ENCODE measurements around the gene PAM16. TPM values are rescaled to one million over a fixed set of nuclear protein-coding genes. Genes with fewer than 3 reads are reported as not detected.
"Not testable (repeated sequence)": the region's sequence is repeated elsewhere in the genome, so short reads cannot be mapped to it uniquely, and the experiment has no call there.

PAM16 gene
- polyA plus RNA-seq, 12 donors, result 16.3 to 28.6 (median 20.4) TPM; not detected in 2

DNA sequence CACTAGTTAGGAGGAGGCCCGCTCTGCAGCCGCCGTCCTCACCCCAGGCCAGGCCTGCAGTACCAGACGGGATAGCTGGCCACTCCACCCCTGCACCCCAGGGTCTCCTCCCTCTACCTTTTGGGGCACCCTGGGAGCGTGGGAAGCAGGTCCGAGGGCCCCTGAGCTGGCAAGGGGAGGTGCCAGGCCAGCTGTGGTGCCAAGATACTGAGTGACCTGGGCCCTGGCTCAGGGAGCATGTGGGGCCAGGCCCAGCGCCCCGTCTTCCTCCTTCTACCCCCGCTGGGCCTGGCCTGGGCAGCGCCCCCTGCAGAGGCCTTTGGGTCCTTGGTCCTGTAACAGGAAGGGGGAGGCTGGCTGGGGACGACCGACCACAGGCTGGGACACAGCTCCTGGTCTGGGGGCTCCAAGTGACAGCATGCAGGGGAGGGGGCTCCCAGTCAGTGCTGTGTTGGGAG lies 13.0 kb downstream of the PAM16 start:
- no peak for DNase-seq

DNA sequence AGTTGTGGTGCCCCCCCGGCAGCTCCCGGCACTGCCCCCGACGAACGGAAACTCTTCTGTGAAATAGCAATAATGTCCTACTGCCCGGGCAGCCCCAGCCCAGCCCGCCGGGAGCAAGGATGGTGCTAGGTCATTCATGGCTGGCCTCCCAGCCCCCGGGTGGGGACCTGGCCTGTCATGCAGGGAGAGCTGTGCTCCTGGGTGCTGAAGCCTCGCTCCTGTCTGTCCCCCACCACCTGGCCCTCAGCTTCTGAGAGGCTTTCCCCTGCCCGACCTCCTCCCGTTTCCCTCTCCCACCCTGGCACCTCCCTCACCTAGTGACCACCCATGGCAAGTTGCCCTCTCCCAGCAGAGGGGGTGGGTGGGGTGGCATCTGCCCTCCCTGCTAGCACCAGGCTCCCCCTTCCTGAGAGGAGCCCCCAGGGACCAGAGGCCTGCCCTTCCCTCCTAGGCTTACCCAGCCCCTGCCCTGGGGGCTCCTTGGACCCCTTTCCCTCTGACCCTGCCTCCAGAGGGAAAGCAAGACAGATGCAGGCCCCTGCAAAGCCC lies 13.5 kb downstream of the PAM16 start:
- no peak for DNase-seq

DNA sequence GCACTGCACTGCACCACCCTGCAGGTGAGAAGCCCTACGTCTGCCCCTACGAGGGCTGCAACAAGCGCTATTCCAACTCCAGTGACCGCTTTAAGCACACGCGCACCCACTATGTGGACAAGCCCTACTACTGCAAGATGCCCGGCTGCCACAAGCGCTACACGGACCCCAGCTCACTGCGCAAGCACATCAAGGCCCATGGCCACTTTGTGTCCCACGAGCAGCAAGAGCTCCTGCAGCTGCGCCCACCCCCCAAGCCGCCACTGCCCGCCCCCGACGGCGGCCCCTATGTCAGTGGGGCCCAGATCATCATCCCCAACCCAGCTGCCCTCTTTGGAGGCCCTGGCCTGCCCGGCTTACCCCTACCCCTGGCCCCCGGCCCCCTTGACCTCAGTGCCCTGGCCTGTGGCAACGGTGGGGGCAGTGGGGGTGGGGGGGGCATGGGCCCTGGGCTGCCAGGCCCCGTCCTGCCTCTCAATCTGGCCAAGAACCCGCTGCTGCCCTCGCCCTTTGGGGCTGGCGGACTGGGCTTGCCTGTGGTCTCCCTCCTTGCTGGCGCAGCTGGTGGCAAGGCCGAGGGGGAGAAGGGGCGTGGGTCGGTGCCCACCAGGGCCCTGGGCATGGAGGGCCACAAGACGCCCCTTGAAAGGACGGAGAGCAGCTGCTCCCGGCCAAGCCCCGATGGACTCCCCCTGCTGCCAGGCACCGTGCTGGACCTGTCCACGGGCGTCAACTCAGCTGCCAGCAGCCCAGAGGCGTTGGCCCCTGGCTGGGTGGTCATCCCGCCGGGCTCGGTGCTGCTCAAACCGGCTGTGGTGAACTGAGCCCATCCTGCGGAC lies 14.2 kb downstream of the PAM16 start:
- no peak for DNase-seq

DNA sequence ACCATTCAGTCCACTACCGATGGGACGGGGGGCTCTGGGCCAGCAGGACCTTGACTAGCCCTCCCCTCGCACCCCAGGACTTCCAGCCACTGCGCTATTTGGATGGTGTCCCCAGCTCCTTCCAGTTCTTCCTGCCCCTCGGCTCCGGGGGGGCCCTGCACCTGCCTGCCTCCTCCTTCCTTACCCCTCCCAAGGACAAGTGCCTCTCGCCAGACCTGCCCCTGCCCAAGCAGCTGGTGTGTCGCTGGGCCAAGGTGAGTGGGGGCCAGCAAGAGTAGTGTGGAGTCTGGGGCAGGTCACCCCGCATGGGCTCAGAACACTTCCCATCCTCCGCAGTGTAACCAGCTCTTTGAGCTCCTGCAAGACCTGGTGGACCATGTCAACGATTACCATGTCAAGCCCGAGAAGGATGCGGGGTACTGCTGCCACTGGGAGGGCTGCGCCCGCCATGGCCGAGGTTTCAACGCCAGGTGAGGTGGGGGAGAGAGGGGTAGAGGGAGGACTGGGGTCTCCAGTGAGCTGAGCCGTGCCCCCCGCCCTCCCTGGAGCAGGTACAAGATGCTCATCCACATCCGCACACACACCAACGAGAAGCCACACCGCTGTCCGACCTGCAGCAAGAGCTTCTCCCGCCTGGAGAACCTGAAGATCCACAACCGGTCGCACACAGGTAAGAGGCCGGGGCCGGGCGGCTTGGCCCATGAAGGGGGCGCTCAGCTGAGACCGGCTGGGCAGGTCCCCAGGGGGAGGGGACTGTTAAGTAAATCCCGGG lies 16.2 kb downstream of the PAM16 start:
- no peak for DNase-seq

DNA sequence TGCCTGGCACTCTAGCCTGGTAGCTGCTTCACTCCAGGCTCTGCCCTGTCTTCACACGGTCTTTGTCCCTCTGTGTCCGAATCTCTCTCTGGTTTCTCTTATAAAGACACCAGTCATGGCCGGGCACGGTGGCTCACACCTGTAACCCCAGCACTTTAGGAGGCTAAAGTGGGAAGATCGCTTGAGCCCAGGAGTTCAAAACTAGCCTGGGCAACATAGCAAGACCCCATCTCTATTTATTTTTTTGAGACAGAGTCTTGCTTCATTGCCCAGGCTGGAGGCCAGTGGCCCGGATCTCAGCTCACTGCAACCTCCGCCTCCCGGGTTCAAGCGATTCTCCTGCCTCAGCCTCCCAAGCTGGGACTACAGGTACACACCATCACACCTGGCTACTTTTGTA lies 17.4 kb downstream of the PAM16 start:
- not testable (repeated sequence) for DNase-seq

DNA sequence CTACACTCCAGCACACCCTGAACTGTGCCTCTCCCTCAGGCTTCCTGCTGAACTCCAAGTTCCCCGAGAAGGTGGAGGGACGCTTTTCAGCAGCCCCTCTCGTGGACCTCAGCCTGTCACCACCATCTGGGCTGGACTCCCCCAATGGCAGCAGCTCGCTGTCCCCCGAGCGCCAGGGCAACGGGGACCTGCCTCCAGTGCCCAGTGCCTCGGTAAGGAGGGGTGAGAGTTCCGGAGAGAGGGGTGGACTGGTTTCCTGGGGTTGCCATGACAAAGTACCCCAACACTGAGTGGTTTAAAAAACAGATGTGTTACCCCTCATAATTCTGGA lies 17.8 kb downstream of the PAM16 start:
- DNase-seq, result no peak

DNA sequence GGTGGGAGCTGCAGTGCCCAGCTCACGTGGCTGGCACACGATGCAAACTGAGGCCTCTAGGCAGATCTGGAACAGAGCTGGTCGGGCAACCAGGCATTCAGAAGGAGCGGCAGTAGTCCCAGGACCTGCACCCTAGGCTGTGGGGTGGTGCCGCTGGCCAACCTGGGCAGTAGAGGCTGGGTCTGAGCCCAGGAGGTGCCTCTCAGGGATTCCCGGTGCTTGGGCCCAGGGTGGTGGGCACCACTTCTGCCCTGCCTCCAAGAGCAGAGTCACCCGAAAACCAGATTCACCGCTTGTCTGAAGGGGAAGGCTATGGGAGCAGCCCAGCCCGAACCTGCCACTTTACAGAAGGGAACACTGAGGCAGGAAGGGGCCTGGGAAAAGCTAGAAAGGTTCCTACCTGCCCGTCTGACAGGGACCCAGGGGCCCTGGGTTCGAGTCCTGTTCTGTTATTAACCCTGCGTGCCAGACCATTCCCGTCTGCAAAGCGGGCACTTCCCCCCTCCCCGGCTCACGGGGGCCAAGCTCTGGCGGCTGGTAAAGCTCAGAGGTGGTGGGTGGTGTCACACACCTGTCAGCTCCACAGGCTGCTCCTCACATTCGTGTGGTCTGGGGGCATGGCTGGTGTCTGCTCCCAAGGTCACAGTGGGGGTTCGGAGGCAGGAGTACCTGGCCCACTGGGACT lies 18.4 kb downstream of the PAM16 start:
- no peak for DNase-seq

DNA sequence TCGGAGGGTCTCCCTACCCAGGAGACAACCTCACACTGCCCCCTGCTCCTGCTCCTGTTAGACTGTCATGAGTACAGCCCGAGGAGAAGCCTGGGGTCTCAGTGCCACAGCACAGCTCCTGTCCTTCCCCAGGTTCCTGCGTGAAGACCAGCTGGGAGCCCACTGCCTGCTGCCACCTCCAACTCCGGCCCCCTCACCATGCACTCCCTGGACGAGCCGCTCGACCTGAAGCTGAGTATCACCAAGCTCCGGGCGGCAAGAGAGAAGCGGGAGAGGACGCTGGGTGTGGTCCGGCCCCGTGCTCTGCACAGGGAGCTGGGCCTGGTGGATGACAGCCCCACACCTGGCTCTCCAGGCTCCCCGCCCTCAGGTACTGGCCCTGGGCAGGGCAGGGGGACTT lies 19.0 kb downstream of the PAM16 start:
- DNase-seq, result no peak

DNA sequence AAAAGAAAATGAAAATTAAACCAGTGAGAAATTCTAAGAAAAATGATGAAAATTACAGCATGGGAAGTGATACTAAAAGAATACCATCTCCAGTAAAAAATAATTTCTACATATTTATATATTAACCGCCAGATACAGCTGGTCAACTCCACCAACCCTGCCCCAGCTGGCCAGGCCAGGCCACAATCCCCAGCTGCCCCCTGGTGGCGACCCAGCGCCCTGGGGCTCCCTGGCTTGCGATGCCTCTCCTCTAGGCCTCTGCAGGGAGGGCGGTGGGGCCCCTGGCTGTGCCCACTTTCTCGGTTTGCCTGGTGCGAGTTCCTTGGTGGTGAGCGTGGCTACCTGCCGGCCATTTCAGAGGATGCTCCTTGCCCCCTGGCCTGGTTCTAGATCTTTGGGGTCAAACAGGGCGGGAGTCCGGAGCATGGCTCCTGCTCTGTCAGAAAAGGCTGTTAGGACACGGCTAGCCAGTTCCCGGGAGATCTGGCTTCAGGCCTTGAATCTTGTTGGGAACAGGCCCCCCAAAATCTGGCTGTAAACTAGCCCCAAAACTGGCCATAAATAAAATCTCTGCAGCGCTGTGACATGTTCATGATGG lies 20.7 kb downstream of the PAM16 start:
- peak; percentile 73 for DNase-seq

DNA sequence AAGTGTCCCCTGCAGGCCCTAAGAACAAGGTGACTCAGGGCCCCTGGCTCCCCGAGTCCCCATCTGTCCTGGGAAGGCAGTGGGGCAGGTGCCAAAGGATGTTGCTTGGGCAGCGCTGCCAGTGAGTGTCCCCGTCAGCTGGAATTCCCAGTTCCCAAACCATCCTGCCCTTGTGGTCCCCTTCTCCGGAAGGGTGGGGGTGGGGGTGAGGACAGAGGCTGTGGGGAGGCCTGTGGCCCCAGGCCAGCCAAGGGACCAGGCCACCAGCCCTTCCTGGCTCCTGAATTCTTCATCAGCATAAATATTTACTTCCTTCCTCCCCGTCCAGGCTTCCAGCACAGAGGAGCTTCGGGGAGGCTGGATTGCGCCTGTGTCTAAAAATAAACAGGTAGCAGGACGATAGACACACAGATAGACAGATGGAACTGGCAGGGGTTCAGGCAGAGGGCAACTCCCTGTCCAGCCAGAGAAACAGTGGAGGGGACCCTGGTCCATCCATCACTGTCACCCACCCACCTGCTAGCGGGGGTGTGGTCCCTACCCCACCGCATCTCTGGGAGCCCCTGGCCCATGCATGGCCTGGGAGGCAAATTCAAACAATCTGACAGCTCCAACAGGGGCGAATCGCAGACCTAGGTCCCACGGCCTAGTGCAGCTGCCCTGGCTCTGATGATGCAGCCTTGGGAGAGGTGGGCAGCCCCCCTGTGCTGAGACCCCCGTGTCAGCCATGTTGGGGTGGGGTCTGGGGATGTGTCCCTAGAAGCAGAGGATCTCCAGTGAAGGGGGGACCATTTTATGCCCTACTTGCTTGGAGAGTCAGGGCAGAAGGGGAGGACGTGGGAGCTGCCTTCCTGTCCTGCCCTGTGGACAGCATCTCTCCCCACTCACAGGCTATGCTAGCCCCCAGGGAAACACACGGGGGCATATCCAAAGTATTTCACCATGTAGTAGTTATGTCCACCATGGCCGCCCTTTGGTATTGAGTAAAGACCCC lies 22.0 kb downstream of the PAM16 start:
- DNase-seq, result no peak

DNA sequence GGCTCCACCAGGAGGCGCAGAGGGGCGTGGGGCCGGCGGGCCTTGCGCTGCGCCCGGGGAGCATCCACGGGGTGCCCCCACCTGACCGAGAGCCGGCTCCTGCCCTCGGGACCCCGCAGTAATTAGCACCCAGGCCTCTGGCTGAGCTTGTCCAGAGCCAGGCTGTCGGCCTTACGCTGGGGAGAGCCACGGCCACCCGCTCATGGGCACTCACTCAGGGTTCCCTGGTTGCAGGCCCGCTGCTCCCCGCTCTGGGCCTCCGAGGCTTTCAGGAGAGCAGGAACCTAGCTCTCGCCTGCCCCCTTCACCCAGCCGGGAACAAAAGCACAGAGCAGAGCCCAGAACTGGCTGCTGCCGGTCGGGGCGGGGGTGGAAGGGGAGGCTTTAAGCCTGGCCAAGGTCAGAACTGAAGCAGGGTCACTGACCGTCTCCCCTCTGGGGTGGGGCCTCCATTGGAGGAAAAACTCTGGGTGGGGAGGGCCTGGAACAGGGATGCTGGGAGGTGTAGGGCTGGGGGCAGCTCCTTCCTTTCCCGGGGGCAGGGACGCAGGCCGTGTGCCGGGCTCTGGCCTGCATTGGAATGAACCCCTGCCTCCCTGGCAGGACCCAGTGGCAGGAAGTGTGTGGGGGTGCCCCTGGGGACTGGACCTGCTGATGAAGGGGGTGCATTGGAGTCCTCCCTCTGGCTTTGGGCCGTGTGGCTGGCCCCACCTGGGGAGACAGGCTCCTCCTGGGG lies 22.9 kb downstream of the PAM16 start:
- DNase-seq, result peak; percentile 72

DNA sequence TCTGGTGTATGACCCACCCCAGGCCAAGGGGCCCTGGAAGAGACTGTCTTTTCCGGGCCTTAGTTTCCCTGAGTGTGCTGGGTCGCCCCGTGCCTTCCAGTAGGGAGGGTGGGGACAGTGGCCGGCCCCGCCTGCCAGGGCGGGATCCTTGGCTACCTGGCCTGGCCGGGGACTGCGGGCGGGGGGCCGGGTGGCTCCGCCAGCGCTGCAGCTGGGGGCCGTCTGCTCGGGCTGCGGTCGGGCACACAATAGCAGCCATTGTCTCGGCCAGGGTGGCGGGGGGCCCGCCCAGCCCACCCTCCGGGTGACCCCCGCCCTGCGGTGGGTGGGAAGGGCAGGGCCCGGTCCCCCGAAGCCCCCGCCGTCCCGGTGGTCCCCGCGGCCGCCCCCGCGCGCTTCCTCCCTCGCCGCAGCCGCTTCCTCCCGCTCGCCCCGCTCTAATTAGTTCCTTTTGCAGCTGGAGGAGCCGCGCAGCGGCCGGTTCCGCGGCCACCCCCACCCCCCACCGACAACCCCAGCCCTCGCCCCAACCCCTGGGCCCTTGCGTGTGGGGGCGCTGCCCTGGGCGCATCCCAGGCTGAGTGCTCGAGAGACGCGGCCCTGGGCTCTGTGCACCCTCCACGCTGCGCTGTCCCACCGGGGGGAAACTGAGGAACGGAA lies 23.6 kb downstream of the PAM16 start:
- no peak for DNase-seq

DNA sequence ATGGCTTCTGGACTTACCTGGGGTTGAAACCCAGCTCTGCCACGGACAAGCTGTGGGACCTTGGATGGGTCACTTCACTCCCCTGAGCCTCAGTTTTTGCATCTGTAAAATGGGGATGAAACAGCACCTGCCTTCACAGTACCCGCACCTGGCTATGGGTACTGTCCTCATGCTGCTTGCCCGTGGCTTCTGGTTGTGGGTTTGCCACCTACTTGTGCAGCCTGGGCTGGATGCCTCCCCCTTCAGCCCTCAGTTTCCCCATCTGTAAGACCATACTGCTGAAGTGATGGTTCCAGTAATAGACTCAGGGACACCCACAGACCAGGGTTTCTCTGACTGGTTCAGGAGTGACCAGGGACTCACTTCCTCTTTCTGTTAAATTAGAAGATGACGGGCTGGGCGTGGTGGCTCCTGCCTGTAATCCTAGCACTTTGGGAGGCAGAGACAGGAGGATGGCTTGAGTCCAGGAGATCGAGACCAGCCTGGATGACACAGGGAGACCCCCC lies 25.8 kb downstream of the PAM16 start:
- no peak for DNase-seq

DNA sequence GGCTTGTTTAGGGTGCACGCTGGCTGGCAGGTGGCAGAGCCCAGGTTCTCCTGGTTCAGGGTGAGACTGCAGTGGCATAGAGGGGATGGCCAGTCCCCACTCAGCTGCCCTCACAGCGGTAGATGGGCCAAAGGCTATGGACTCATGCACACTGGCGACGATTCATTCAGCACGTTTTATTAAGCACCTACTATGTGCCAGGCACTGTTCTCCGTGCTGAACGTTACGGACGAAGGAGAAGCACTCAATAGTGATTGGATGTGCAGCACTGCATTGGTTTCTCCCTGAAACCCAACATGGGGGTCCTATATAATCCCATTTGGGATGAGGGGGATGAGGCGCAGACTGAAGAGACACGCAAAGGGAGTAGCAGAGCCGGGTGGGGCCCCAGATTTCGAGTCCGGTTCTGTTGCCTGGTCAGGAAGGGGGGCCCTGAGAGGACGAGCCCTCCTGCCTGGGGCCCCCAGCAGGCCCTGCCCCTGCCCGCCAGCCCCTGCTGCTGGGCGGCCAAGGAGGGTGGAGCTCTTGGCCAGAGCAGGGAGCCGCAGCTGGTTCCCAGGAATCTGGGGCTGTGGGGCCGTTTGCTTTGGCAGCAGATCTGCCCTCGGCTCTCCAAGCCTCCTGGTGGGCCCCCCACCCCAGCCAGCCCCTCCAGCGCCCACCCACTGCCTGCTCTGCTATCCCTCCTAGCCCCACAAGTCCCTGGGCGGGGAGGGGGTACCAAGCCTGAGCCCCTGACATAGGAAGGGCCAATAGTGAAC lies 26.4 kb downstream of the PAM16 start:
- DNase-seq, result no peak

DNA sequence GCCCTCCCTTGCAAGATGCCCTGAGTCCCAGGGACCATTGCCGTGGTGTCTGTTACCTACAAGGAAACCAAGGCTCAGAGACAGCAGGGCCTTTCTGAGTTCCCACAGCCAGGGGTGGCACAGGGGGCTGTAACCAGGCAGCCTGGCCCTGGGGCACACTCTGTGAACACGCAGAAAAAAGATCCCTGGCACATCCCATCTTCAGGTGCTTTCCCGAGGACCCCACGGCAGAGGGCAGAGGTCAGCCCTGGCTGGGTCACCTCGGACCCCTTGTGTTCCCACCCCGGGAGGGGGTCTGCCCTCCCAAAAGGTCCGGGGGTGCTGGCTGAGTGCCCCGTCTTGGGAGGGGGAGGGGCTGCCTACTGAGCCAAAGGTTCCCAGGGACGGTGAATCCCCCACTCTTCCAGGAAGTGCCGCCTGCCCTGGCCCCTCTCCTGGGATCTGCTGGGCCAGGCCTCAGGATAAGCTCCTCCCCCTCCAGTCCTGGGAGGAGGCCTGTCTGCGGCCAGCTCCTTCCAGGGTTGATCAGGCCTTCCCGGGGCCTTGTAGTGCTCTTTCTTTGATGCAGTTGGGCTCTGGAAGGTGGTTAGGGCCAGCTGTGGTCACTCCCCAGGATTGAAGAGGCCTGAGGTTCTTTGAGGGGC lies 27.2 kb downstream of the PAM16 start:
- no peak for DNase-seq

DNA sequence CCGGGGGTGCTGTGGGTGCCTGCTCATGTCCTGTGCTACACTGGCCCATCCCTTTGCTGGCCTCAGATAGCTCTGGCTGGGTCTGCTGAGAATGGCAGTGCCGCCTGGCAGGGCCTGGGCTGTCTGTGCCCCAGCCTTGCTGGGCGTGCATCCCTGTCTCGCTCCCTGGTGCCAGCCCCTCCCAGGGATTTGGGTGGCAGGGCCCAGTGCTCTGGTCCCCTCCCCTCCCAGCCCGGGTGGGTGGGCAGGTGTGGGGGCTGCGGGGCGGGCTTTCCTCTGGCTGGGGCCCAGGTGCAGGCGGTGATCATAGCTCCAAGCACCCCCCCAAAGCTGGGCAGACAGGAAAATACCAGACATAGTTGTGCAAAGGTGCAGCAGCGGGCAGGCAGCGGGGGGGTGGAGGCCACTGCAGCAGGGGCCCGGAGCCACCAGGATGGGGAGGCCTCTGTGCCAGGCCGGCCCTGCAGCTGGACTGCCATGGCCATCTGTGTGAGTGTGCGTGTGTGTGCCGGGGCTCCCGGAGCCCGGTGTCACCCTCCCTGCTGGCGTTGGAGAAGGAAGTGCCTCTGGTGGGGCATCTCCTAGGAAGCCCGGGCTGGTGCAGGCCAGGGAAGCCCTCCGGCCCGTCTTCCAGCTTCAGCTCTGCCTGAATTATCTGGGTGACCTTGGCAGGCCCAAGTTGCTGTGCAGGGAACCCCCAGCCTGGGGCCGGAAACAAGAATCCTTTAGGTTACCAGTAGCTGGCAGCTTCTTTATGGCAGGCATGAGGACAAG lies 27.9 kb downstream of the PAM16 start:
- DNase-seq, result no peak
